PFSK-1 (cell line): Measurements from ENCODE around the gene CADM4.

ENCODE experiments used
- FOXP2 ChIP-seq: optimal IDR thresholded peaks from 2 replicates; pipeline ENCODE3; 2011; ENCODE audit warnings: borderline replicate concordance, control low read depth, inconsistent platforms; ENCODE audit not compliant: insufficient read depth; ENCODE audit errors: extremely low read length, extremely low read depth
- POLR2AphosphoS5 ChIP-seq: IDR thresholded peaks from 2 replicates; pipeline ENCODE4 v1.6.1; 2012; ENCODE audit warnings: low read depth, mild to moderate bottlenecking, control low read depth, low read length, moderate library complexity
- REST ChIP-seq, 2 experiments: IDR thresholded peaks; 2 replicates each; pipeline versions ENCODE4 v1.6.1 to v1.8.0; 2011 to 2012; ENCODE audit warnings: low read depth in 2 of 2, low read length in 2 of 2, control low read depth in 1 of 2, inconsistent platforms in 1 of 2, mild to moderate bottlenecking in 1 of 2, moderate library complexity in 1 of 2; ENCODE audit not compliant: insufficient read depth in 1 of 2
- SIN3A ChIP-seq: IDR thresholded peaks from 2 replicates; pipeline ENCODE4 v1.6.1; 2012; ENCODE audit warnings: mild to moderate bottlenecking, low read length, moderate library complexity, borderline replicate concordance; ENCODE audit not compliant: insufficient read depth
- TAF1 ChIP-seq: IDR thresholded peaks from 2 replicates; pipeline ENCODE4 v1.6.1; 2012; ENCODE audit warnings: low read length, control low read depth, borderline replicate concordance; ENCODE audit not compliant: insufficient read depth

CADM4 gene

GRCh38 chr19:43658494-43658893 lies 18.8 kb upstream of the CADM4 start:
- no peak for TF ChIP-seq FOXP2
- TF ChIP-seq TAF1: no peak
- TF ChIP-seq REST (IDR thresholded peaks at IDR 0.05; ENCODE audit: insufficient read depth in 1 of 2, low read depth in 2 of 2, low read length in 2 of 2): no peak
- no peak for TF ChIP-seq POLR2AphosphoS5
- TF ChIP-seq SIN3A: no peak

- TF ChIP-seq FOXP2 (no peak), SIN3A (no peak), POLR2AphosphoS5 (no peak), REST (IDR thresholded peaks at IDR 0.05; ENCODE audit: insufficient read depth in 1 of 2, low read depth in 2 of 2, low read length in 2 of 2) (no peak), TAF1 (no peak)
These were observed 18.4 kb upstream of the CADM4 start for GRCh38 chr19:43658001-43658400.

GRCh38 chr19:43656436-43656835 lies 16.8 kb upstream of the CADM4 start:
- TF ChIP-seq SIN3A: no peak
- TF ChIP-seq POLR2AphosphoS5: no peak
- TF ChIP-seq TAF1: no peak
- TF ChIP-seq REST (IDR thresholded peaks at IDR 0.05; ENCODE audit: insufficient read depth in 1 of 2, low read depth in 2 of 2, low read length in 2 of 2): no peak
- no peak for TF ChIP-seq FOXP2

GRCh38 chr19:43652546-43652874 lies 12.9 kb upstream of the CADM4 start:
- TF ChIP-seq SIN3A (no peak), FOXP2 (no peak), POLR2AphosphoS5 (no peak), TAF1 (no peak), REST (IDR thresholded peaks at IDR 0.05; ENCODE audit: insufficient read depth in 1 of 2, low read depth in 2 of 2, low read length in 2 of 2) (no peak)

GRCh38 chr19:43651758-43652545 lies 12.3 kb upstream of the CADM4 start:
- TF ChIP-seq SIN3A: no peak
- no peak for TF ChIP-seq FOXP2
- no peak for TF ChIP-seq POLR2AphosphoS5
- no peak for TF ChIP-seq REST (IDR thresholded peaks at IDR 0.05; ENCODE audit: insufficient read depth in 1 of 2, low read depth in 2 of 2, low read length in 2 of 2)
- TF ChIP-seq TAF1: no peak
